T-helper 1 cell treated with Interleukin-12 subunit alpha and Interleukin-12 subunit beta and Interleukin-4 antibody, amounts not matched to agents 30 ng/mL and 1 ng/mL, for 36 hours (primary cell): ENCODE results near the gene RGL2. TPM values are rescaled to one million over a fixed set of nuclear protein-coding genes. Genes with fewer than 3 reads are reported as not detected.
"Not testable (repeated sequence)": the region's sequence is repeated elsewhere in the genome, so short reads cannot be mapped to it uniquely, and the experiment has no call there.

Experiments
- intact Hi-C: fragments of 100-400 bp; cut with micrococcal nuclease; formaldehyde crosslinking; loops from one replicate; pipeline ENCODE4 v1.15.1; 2024
- total RNA-seq: library from RNA; stranded (reverse); gene quantifications from 2 replicates; pipeline ENCODE4 v1.2.3, GENCODE V29; 2022

The RGL2 gene, protein sequence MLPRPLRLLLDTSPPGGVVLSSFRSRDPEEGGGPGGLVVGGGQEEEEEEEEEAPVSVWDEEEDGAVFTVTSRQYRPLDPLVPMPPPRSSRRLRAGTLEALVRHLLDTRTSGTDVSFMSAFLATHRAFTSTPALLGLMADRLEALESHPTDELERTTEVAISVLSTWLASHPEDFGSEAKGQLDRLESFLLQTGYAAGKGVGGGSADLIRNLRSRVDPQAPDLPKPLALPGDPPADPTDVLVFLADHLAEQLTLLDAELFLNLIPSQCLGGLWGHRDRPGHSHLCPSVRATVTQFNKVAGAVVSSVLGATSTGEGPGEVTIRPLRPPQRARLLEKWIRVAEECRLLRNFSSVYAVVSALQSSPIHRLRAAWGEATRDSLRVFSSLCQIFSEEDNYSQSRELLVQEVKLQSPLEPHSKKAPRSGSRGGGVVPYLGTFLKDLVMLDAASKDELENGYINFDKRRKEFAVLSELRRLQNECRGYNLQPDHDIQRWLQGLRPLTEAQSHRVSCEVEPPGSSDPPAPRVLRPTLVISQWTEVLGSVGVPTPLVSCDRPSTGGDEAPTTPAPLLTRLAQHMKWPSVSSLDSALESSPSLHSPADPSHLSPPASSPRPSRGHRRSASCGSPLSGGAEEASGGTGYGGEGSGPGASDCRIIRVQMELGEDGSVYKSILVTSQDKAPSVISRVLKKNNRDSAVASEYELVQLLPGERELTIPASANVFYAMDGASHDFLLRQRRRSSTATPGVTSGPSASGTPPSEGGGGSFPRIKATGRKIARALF
- total RNA-seq, result 45.7 and 46.5 TPM in 2 replicates

DNA sequence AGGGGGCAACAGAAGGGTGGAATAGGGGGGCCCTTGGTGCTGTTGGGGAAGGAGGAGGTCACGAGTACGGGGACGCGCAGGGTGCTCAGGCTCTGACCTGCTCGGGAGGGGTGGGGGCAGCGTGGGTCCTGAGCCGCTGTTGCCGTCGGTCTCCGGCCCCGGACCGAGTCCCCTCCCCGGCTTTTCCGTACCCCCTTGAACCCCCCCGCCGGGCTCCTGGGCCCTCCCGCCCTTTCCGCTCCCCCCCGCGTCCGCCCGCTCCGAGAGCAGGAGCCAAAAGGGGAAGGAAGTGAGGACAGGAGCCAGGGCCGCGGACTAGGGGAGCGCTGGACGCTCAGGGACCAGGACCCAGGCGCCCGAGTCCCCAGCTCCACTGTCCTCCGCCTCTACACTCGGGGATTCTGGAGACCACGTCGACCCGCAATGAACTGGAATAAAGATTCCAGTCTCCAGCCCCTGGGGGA lies at the start of gene RGL2:
Gene RGL2, minus strand, starts transcription at position 170 of the 464 bp plus-strand sequence. CDS start 332 bp downstream, outside the sequence.
- intact Hi-C loops, result loop anchor here (1.0 to 2.0 kb wide), 8 partner anchors 10 to 99 kb away; partner anchors contain the start of genes B3GALT4, KIFC1, PFDN6 and RXRB

DNA sequence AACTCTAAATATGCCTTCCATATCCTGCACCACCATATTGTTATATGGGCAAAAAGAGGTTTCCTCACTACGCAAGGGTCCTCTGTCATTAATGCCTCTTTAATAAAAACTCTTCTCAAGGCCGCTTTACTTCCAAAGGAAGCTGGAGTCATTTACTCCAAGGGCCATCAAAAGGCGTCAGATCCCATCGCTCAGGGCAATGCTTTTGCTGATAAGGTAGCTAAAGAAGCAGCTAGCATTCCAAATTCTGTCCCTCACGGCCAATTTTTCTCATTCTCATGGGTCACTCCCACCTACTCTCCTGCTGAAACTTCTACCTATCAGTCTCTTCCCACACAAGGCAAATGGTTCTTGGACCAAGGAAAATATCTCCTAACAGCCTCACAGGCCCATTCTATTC lies 49.1 kb upstream of the RGL2 start:
- intact Hi-C loops, result no loop called here

DNA sequence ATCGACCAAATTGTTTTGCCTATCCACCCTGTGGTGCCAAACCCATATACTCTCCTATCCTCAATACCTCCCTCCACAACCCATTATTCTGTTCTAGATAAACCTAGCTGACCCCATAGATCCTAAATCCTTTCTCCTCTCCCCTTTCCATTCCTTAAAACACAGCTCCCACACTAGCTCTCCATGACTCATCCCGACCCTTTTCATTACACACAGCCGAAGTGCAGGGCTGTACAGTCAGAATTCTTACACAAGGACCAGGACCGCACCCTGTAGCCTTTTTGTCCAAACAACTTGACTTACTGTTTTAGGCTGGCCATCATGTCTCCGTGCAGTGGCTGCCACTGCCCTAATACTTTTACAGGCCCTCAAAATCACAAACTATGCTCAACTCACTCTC lies 48.2 kb upstream of the RGL2 start:
- intact Hi-C loops, result not testable (repeated sequence)

DNA sequence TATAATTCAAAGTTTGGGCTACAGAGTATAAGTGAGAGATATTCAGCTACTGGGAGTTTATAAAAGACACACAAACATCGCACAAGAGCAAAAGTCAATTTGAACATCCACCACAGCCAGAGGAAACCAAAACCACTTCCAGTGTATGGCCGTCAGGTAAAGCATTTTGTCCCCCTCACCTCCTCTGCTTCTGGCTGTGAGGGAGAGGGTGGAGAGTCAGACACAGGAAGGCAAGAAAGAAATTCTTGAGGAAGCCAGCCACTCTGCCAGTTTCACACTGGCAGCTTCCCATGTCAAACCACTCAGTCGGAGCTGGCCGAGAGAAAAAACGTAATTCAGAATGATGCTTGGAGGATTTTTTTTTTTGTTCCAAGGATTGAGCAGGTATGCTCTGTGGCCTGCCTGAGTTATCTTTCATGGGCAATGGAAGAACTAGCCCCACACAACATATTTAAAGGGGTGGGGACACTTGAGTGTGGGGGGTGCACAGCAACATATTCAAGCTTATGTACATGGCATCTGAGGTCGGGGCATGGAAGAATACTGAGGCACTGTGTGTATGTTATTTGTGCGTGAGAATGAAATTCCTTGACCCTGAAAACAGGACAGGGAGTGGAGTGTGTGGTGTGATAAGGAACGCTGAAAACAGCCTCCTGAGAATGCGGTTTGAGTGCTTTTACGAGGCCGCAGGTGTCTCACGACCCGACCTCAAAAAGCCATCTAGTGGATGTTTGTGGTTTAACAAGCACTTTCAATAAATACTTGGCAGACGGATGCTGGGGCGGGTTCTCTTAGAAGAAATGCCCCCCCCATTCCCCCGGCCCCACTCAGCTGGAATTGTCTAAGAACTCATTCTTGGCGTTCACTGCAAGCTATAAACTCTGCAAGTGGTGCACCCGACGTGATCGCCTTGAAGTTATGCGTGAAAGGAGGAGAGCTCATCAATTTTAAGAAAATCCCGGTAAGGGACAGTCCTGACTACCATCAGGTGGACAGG lies 46.3 kb upstream of the RGL2 start:
- intact Hi-C loops, result loop anchor here (1.0 to 2.0 kb wide), 6 partner anchors 22 to 74 kb away; partner anchors contain the start of genes CUTA, KIFC1, VPS52 and ZBTB22

DNA sequence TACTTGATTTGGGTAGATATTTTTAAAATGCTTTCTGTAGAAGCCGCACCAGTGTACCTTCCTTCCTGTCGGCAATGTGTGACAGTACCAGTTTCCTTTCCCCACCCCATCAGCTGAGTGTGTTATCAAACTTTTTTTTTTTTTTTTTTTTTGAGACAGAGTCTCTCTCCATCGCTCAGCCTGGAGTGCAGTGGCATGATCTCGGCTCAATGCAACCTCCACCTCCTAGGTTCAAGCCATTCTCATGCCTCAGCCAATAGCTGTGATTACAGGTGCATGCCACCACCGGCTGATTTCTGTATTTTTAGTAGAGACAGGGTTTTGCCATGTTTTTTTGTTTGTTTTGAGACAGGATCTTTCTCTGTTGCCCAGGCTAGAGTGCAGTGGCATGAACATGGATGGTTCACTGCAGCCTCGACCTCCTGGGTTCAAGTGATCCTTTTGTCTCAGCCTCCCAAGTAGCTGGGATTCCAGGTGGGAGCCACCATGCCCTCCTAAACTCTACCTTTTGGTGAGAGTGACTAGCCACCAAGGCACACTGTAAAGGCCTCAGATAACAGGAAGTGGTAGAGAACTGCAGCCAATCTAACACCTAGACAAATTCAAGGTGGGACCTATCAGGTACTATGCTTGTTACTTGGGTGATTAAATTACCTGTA lies 45.3 kb upstream of the RGL2 start:
- intact Hi-C loops, result loop anchor here (1.0 to 2.0 kb wide), 3 partner anchors 21 to 75 kb away; partner anchors contain the start of genes CUTA and ZBTB22

DNA sequence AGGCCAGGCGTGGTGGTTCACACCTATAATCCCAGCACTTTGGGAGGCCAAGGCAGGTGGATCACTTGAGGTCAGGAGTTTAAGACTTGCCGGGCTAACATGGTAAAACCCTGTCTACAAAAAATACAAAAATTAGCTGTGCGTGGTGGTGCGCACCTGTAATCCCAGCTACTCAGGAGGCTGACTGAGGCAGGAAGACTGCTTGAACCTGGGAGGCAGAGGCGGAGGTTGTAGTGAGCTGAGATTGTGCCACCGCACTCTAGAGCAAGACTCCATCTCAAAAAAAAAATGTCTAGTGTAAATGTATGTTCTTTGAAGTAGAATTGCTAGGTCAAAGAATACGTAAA lies 44.8 kb upstream of the RGL2 start:
- intact Hi-C loops, result not testable (repeated sequence)

DNA sequence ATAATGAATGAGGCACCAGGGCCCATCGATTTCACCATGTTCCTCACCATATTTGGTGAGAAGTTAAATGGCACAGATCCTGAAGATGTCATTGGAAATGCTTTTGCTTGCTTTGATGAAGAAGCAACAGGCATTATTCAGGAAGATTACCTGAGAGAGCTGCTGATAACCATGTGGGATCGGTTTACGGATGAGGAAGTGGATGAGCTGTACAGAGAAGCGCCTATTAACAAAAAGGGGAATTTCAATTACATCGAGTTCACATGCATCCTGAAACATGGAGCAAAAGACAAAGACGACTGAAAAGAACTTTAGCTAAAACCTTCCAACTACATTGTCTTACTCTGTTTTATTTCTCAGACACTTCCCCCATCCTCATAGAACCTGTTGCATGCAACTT lies 40.5 kb upstream of the RGL2 start:
- intact Hi-C loops, result no loop called here

DNA sequence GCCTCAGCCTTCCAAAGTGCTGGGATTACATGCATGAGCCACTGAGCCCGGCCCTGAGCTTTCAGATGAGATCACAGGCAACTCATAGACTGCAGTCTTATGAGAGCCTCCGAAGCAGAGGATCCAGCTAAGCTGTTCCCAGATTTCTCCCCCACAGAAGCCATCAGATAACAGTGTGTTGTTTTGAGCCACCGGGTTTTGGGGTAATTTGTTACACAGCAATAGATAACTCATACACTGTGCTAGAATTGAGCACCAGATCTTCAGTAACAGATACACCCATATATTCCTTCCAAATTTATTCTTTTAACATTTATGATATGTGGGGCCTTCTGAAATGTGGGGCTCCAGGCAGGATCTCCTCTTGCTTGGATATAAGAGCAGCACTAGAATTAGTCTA lies 37.8 kb upstream of the RGL2 start:
- intact Hi-C loops, result no loop called here

DNA sequence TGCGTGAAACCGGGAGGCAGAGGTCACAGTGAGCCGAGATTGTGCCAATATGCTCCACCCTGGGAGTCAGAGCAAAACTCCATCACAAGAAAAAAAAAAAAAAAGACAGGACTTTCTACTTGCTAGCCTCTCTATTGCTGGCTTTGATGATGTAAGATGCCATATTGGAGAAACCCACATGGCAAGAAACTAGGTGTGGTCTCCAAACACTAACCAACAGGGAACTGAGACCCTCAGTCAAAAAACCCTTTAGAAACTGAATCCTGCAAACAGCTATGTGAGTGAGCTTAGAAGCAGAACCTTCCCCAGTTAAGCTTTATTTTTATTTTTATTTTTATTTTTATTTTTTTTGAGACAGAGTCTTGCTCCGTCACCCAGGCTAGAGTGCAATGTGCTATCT lies 37.2 kb upstream of the RGL2 start:
- intact Hi-C loops, result no loop called here

DNA sequence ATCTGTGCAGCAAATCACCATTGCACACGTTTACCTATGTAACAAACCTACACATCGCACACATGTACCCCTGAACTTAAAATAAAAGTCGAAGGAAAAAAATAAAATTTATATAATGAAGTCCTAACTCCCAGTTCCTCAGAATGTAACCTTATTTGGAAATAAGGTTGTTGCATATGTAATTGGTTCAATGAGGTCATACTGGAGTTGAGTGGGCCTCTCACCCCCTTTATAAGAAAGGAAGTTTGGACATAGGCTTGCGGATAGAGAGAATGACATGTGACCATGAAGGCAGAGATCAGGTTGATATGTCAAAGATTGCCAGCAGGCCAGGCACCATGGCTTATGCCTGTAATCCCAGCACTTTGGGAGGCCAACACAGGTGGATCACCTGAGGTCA lies 34.9 kb upstream of the RGL2 start:
- intact Hi-C loops, result no loop called here

DNA sequence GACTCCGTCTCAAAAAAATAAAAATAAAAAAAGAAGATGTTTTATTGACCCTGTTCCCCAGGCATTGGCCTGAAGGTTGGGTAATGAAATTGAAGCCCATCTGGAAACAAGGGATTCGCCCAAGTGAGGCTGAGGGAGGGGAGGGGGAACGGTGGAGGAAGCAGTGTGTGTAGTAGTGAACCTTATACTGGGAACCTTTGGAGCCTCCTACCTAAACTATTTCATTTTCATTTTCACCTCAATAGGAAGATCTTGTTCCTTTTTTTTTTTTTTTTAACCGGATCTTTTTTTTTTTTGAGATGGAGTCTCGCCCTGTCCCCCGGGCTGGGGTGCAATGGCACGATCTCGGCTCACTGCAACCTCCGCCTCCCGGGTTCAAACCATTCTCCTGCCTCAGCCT lies 32.0 kb upstream of the RGL2 start:
- intact Hi-C loops, result no loop called here

DNA sequence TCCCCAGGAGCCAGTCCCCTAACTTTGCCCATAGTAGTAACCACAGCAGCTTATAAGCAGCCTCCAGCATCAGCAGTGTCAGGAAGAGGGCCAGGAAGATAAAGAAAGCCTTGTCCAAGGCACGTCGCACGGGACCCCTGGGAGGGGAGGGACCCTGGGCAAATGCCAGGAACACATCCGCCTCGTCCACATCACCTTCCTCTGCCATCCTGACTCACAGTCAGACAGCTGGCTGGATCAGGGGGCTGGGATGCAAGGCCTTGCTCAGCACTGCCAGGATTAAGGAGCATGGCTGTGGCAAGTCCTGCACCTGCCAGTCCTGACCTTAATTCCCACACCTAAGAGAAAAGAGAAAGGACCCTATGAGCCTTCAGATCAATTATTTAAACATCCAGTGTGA lies 30.3 kb upstream of the RGL2 start:
- intact Hi-C loops, result no loop called here

DNA sequence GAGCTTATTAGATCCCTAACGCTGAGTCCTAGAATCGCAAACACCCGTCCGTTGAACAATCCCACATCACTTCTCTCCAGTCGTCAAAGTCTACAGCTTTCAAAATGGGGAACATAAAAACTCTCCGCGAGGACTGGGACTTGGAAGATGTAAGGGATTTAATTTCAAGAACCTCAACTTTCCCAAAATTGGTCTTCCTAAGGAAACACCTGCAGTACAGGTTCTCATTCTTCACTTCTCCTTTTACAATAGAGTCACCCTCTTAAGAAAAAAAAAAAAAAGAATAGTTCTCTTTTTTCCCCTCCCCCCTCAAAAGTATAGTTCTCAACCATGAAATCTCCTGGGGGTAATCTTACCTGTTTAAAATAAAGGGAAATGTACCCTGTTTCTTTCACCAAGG lies 25.4 kb upstream of the RGL2 start:
- intact Hi-C loops, result no loop called here

DNA sequence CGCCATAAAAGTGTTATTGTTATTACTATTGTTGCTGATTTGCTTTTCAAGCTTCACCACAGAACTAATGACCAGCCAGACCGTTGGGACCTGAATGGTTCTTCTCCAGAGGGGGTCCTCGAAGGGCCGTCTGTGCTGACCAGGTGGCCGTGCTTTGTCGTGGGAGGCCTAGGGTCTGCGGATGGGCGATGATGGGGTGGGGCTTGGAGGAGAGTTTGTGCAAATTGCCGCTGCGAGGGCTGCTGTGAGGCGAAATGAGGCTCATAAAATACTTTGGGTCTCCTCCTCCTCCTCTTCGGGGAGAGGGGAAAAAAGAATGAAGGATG lies 24.8 kb upstream of the RGL2 start:
- intact Hi-C loops, result loop anchor here (1.0 kb wide), 11 partner anchors 9 to 298 kb away; partner anchors contain the start of genes B3GALT4, ITPR3, KIFC1 and PFDN6

DNA sequence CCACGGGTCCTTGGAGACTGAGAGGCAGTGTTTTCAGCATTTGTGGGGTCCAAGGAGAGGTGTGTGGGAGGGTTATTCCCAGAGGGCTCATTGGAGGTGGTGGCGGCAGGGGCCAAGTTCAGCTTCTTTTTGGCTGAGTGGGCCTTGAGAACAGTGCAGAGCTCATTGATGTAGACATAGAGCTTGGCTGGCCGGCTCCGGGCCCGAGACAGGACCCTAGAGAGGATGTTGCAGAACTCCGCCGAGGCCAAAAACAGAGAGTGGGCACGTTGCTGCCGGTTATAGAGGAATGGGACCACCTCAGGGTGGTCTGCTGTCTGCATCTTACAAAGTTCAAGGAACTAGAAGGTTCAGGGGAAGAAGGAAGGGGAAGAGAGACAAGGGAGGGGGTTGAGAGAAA lies 22.5 kb upstream of the RGL2 start:
- intact Hi-C loops, result no loop called here

DNA sequence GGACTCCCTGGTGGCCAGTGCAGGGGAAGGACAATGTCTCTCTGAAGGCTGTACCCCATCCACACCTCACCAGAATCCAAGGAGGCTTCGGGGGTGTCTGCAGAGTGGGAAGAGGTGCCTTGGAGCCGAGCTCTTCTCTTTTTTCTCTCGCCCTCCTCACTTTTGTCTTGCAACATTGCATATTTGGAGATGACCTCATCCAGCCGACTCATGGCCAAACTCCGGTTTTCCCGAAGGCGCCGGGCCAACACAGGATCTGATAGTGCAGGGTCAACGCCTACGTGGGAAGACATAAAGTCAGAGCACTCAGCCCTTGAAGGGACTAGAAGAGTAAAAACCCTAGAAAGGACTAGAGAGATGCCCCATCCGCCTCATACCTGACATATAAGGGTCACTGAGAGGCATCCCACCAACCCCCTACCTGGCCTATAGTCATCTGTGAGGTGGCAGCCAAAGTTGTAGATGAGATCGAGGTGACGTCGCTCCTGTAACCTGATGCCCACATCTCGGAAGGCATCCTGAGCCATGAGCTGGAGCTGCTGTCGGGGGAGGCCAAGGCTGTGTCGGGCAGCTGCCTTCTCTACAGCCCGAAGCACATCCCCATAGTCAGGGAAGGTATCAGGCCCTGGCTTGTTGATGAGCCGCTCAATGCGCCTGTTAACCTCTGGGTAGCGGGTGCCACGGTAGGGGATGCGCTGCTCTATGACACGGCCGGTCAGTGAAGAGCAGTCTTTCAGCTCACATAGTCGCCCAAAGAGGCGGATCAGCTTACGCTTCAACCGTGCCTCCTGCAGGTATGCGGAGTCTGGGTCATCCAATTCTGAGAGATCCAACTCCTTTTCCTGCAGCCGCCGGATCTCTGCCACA lies 21.8 kb upstream of the RGL2 start:
- intact Hi-C loops, result no loop called here

DNA sequence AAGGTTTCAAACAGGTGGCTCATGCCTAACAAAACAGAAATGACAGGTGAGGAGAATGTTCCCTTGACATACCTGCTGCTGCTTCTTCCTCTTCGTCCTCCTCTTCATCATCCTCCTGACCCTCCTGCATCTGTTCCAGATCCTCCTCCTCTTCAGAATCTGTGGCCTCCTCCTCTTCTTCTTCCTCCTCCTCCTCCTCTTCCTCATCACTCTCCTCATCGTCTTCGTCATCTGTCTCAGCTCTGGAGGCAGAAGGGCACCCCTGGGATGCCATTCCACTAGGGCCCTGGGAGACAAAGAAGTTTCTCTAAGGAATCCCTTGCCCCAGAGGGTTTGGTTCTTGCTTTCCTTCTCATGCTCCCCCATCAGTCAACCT lies 21.2 kb upstream of the RGL2 start:
- intact Hi-C loops, result no loop called here

DNA sequence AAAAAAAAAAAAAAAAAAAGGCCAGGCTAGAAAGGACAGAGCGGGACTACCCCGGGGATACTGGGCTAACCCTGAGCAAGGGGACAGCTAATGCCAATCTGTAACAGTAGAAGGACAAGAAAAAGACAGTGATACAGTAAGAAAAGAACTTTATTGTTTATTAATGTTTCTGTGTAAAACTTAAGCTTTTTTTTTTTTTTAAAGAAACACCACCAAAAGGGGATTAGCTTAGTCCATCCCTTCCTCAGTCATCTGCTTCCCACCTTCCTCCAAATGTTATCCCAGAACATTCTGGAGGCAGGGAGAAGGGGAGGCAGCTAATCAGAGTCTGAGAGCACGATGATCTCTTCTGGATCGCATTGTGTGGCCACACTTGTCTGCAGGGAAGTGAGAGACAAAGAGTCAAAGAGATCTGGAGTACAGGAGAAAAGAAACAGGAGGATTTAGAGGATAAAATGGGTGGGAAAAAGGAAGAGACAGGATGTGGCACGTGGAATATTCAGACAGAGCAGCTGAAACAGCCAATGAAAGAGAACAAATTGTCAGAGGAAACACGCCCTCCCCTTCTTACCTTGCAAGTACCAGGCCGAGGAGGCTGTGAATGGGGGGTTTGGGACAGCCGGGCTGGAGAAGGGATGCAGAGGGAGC lies 19.8 kb upstream of the RGL2 start:
- intact Hi-C loops, result loop anchor here (1.0 kb wide), 1 partner anchor 47 kb away; the partner anchor contains the start of gene VPS52
